HG02798 (cell line): ENCODE data around the gene UBA7.

Experiments used
- ATAC-seq: cut with Tn5 transposase; IDR thresholded peaks from one replicate; pipeline ENCODE4 v1.9.1; 2021; ENCODE audit warnings: mild to moderate bottlenecking; ENCODE audit not compliant: unreplicated experiment, poor library complexity

The UBA7 gene

GRCh38 chr3:49805897-49806701 lies 7.7 kb downstream of the UBA7 start:
- ATAC-seq, result no peak

- ATAC-seq, result no peak
These were observed 8.4 kb downstream of the UBA7 start for GRCh38 chr3:49805367-49805782.

- no peak for ATAC-seq
These were observed 9.4 kb downstream of the UBA7 start for GRCh38 chr3:49804141-49805041.

DNA sequence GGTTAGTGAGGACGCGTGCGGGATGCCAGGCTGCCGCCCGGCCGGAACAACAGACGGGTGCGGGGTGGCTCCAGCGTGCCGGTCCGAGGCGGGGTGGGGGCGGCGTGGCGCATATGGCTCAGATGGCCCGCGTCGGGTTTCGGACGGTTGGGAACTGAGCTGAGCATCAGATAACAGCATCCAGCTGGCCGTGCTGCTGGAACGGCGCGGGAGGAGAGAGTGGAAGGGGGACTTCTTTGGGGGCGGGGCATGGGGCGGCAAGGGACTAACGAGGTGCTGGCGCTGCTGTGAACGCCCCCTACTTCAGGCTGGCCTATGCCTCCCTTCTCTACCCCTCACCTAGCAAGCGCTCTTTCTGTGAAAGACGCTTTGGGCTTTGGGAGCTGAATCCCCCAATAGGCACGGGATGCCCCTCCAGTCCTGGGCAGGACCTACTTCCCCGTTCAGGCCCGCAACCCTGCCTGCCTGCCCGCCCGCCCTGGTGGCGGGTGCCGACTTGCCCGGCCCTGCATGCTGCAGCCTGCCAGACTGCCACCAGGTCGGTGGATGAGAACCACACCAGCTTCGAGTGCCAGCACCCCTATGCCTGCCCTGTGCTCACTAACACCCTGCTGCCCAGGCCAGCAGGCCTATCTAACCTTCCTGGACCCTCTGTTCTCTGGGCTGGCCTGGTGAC lies 10.2 kb downstream of the UBA7 start:
- ATAC-seq, result peak; percentile 22

DNA sequence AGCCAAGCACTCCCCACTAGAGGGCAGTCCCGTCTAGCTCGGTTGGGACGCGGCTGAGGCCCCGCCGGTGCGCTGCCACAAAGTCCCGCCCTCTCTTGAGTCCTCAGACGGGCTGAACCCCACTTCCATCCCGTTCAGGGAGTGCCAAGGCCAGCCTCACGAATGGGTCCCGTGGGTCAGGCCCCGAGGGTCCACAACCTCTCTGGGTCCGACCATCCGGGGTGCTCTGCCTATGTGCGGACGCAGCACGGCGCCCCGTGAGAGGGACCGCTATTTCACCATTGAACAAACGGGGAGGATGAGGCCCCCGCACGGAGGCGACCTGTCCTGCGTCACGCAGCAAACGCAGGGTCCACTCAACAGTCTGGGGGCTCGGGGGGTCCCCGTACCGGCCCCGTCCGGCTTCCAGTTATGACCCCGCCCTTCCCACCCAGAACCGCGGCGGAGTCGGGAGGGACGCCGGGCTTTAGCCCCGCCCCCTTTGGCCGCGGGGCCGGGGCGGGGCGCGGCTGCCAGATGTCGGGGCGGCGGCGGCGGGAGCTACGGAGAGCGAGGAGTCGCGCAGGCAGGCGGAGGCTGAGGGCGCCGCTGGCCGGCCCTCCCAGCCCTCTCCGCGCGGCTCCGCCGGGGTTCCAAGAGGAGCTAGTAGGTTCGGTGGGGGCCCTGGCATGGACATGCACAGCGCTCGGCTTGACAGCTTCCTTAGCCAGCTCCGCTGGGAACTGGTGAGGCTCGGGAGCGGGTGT lies 10.9 kb downstream of the UBA7 start, which contains the start of gene INKA1:
TSS of gene INKA1 (plus strand) at position 543 of the 746 bp plus-strand sequence. CDS start at position 675, 132 bp downstream.
- peak; percentile 71 for ATAC-seq

DNA sequence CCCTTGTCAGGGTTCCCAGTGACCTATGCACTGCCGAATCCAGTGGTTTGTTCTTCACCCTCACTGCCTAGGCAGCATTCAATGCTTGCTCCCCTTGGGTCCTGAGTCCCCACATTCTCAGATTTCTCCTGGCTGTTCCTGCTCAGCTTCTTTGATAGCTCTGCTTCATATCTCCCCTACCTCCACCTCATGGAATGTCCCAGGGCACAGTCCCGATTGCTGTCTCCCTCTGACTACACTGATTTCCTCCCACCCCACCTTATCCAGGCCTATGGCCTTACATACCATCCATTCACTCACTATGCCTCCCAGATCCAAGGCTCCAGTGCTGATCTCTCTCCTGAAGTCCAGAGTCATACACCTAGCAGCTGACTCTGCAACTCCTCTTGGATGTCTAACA lies 12.6 kb downstream of the UBA7 start:
- no peak for ATAC-seq

DNA sequence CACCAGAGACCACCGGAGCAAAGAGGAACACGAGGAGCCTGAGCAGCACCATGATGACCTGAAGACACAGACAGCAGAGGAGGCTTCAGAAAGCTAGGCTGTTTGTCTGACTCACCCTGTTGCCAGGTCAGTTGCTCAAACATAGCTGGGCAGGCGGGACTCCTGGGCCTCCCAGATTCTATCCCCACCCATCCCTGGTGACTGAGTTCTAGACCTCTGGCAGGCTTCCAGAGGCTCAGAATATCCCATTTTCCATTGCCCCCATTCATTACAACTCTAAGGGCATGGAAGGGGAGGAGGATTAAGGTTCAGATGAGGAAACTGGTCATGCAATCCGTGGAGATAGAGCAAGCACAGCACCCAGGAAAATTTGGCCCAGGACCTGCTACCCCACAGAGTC lies 14.0 kb downstream of the UBA7 start, which contains the start of gene CDHR4:
TSS of gene CDHR4 (minus strand) at position 113 of the 400 bp plus-strand sequence. CDS start at position 52, 61 bp downstream.
- ATAC-seq, result no peak

- no peak for ATAC-seq
These were observed 14.6 kb downstream of the UBA7 start for GRCh38 chr3:49799105-49799504.

GRCh38 chr3:49794926-49795905 lies 18.5 kb downstream of the UBA7 start:
- no peak for ATAC-seq

GRCh38 chr3:49794431-49794830 lies 19.3 kb downstream of the UBA7 start:
- no peak for ATAC-seq

DNA sequence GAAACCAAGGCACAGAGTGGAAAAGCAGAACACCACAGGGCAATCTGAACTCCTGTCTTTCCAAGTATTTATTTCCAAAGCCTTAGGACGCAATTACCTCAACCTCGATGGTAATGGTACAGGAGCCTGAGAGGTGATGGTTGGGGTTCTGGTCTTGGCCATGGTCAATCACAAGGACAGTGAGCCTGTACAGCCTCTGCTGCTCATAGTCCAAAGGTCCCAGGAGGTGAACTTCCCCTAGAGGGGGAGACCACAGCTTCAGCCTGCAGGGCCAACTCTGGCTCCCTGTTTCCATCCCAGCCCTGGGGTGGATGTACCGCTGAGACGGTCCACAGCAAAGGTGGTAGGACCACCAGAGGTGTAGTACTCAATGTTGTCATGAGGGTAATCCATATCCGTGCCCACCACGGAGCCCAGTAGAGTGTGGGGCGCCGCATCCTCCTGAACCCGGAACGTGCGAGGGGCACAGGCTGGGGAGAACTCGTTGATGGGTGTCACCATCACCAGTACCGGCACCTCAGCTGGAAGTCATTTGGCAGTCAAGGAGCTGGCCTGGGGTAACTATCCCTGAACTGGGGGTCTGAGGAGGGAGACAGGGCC lies 20.2 kb downstream of the UBA7 start:
- no peak for ATAC-seq

GRCh38 chr3:49792371-49793150 lies 21.2 kb downstream of the UBA7 start:
- ATAC-seq, result no peak

- no peak for ATAC-seq
These were observed 22.2 kb downstream of the UBA7 start for GRCh38 chr3:49791571-49791970.

GRCh38 chr3:49790626-49791411 lies 22.9 kb downstream of the UBA7 start:
- ATAC-seq, result no peak

DNA sequence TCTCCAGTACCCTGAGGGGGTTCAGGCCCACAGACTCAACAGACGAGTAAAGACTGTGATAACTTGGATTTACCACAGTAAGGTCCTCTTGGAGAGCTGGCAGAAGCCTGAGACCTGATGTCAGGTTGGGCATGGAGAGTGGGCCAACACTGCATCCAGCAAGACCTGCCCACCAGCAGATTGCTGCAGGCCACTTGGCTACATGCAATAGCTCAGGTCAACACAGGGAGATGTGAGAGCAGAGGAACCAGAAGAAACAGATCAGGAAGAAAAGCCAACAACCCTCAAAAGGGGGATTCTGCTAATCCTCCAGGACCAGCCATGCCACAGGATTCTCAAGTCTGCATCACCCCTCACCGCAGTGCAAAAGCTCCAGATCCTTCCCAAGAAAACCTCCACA lies 25.7 kb downstream of the UBA7 start:
- no peak for ATAC-seq

- no peak for ATAC-seq
These were observed 26.2 kb downstream of the UBA7 start for GRCh38 chr3:49787536-49787935.

DNA sequence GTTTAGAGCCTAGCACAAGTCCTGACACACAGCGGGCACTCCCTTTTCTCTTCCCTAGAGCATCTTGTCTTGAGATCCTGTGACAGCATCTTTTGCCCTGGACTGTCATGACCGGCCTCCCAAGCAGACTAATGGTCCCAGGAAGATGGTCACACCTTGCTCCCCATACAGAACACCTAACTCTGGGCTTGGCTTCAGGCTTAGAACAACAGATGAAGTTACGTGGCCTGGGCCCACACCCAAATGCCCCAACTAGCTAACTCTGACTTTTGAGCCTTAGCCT lies 26.6 kb downstream of the UBA7 start:
- ATAC-seq, result no peak
